GM12878 (cell line): ENCODE results near the gene PROCA1. TPM values are rescaled to one million over a fixed set of nuclear protein-coding genes. Genes with fewer than 3 reads are reported as not detected.

Experiments
- ATAC-seq: fragments of 200-7000 bp; cut with Tn5 transposase; 3 replicates; pipeline ENCODE4 v1.9.1; 2020; ENCODE audit warnings: mild to moderate bottlenecking, moderate library complexity
- BruUV-seq: library from RNA; stranded (reverse); fragments of 400-500 nt; replicated peaks from 2 replicates; lab custom pipeline; 2021; lab: Mats Ljungman, UMichigan
- CTCF ChIA-PET: fragments of 300-600 bp; sonication (Branson Sonifier 250); formaldehyde crosslinking; extraction: SDS; loops from one replicate; lab custom pipeline; 2021; ENCODE audit warnings: inconsistent platforms; lab: Yijun Ruan, JAX
- POLR2A ChIA-PET: fragments of 350-600 bp; formaldehyde crosslinking; extraction: SDS; loops from one replicate; lab custom pipeline; 2021; ENCODE audit warnings: inconsistent platforms; lab: Charles Lee
- RAD21 ChIA-PET: fragments of 300-600 bp; sonication (Branson Sonifier 250); formaldehyde crosslinking; loops from one replicate; lab custom pipeline; 2023; ENCODE audit warnings: antibody characterized with exemption; ENCODE audit not compliant: unreplicated experiment; lab: Charles Lee
- SMC1A ChIA-PET: fragments of 300-600 bp; sonication (Branson Sonifier 250); formaldehyde crosslinking; loops from one replicate; lab custom pipeline; 2023; ENCODE audit not compliant: unreplicated experiment, uncharacterized antibody; lab: Charles Lee
- DNase-seq: peaks from one replicate; pipeline ENCODE4 v3.0.0-alpha.2; 2011; ENCODE audit warnings: low read depth, low spot score
- FAIRE-seq: peaks from 3 replicates; lab custom pipeline; 2011; peaks lifted over from hg19 to GRCh38; lab: Jason Lieb, UNC
- H2AFZ ChIP-seq: 2 replicates; pipeline ENCODE4 v1.6.0; 2011; ENCODE audit warnings: low read depth, low read length, control low read depth; ENCODE audit not compliant: control insufficient read depth
- H3K27ac ChIP-seq: 2 replicates; pipeline ENCODE4 v1.5.1; 2011; ENCODE audit warnings: control low read depth; ENCODE audit not compliant: control insufficient read depth, insufficient read depth
- H3K27me3 ChIP-seq, 2 experiments: replicated peaks in 1 of 2; 2 replicates each; pipeline versions ENCODE4 v1.6.0 to v1.6.1; 2011; ENCODE audit warnings: low read length in 1 of 2; ENCODE audit not compliant: control insufficient read depth in 2 of 2, insufficient read depth in 2 of 2
- H3K36me3 ChIP-seq, 2 experiments: 2 replicates each; pipeline ENCODE4 v1.5.1; 2011; ENCODE audit warnings: low read length in 1 of 2; ENCODE audit not compliant: control insufficient read depth in 2 of 2, insufficient read depth in 2 of 2
- H3K4me1 ChIP-seq: 2 replicates; pipeline ENCODE4 v1.6.1; 2011; ENCODE audit warnings: mild to moderate bottlenecking, low read length, moderate library complexity, mixed read lengths; ENCODE audit not compliant: control insufficient read depth, insufficient read depth
- H3K4me2 ChIP-seq: 2 replicates; pipeline ENCODE4 v1.6.0; 2011; ENCODE audit warnings: control low read depth; ENCODE audit not compliant: control insufficient read depth, insufficient read depth
- H3K4me3 ChIP-seq: fragments of 200-600 bp; sonication (generic); 2 replicates; pipeline ENCODE4 v1.5.1; 2016
- H3K79me2 ChIP-seq: 2 replicates; pipeline ENCODE4 v1.6.0; 2011; ENCODE audit warnings: low read length; ENCODE audit not compliant: control insufficient read depth, insufficient read depth
- H3K9ac ChIP-seq: 2 replicates; pipeline ENCODE4 v1.8.0; 2011; ENCODE audit warnings: low read length, control low read depth, mixed read lengths; ENCODE audit not compliant: control insufficient read depth, insufficient read depth
- H3K9me3 ChIP-seq: replicated peaks from 3 replicates; pipeline ENCODE4 v1.5.1; 2011; ENCODE audit warnings: mild to moderate bottlenecking, low read length; ENCODE audit not compliant: control insufficient read depth, insufficient read depth
- H4K20me1 ChIP-seq: 2 replicates; pipeline ENCODE4 v1.6.0; 2011; ENCODE audit not compliant: control insufficient read depth, insufficient read depth
- ATF2 ChIP-seq: IDR thresholded peaks from 2 replicates; pipeline ENCODE4 v1.6.1; 2012; ENCODE audit warnings: low read length, inconsistent platforms
- CBX3 ChIP-seq: fragments of 200-600 bp; sonication (generic); IDR thresholded peaks from 2 replicates; pipeline ENCODE4 v1.6.1; 2016; ENCODE audit warnings: low read depth, borderline replicate concordance
- EED ChIP-seq: sonication (generic); IDR thresholded peaks from 2 replicates; pipeline ENCODE4 v1.6.1; 2016; ENCODE audit warnings: antibody characterized with exemption, low read depth
- TAF1 ChIP-seq: IDR thresholded peaks from 2 replicates; pipeline ENCODE4 v1.6.1; 2011; ENCODE audit warnings: mild to moderate bottlenecking, low read depth, low read length, borderline replicate concordance
- WGBS: methylation state at CpG from one replicate; pipeline ENCODE4 v1.1.6; 2016; ENCODE audit warnings: low lambda C conversion rate; ENCODE audit not compliant: insufficient replicate concordance, insufficient coverage; ENCODE audit errors: missing lambda C conversion rate; 5-methylcytosine and 5-hydroxymethylcytosine counted together
- in situ Hi-C: fragments of 300-500 bp; cut with MboI; formaldehyde crosslinking; loops from 9 replicates; pipeline ENCODE4 v1.14.3; 2018; ENCODE audit warnings: mixed read lengths
- intact Hi-C: fragments of 100-400 bp; cut with micrococcal nuclease; formaldehyde crosslinking; loops from one replicate; pipeline ENCODE4 v1.14.2; 2022; ENCODE audit not compliant: unreplicated experiment
- polyA plus RNA-seq, 11 experiments: library from polyadenylated mRNA; depleted of rRNA in 4 of 11; unstranded in 6 of 11; stranded (reverse) in 5 of 11; fragments of >200 nt; fragmentation: Nextera tagmentation in 4 of 11; fragmentation: Illumina TruSeq in 1 of 11; extraction: Ambion mirVana in 4 of 11; extraction: Trizol in 1 of 11; gene quantifications; 1 replicate in 1 of 11; 2 replicates in 10 of 11; pipeline versions ENCODE4 v1.2.1 to v1.2.3, GENCODE V29; 2011 to 2016; ENCODE audit warnings: inconsistent platforms in 2 of 11, missing spikeins in 2 of 11, low read depth in 1 of 11
- total RNA-seq, 4 experiments: library from RNA; depleted of rRNA in 3 of 4; stranded (reverse); fragments of >200 nt in 3 of 4; fragmentation: Illumina TruSeq in 1 of 4; extraction: Trizol in 1 of 4; gene quantifications; 2 replicates each; pipeline versions ENCODE4 v1.2.1 to v1.2.3, GENCODE V29; 2013 to 2021
- TF ChIP-seq, protein P1 (sequence below): IDR thresholded peaks from 2 replicates; pipeline ENCODE4 v1.6.1; 2012; ENCODE audit warnings: improper control_type of control experiment, low read depth, low read length; ENCODE audit not compliant: insufficient replicate concordance

PROCA1 gene
- total and polyA plus RNA-seq, 10 of the 15 experiments (the other 5 are each of a cell fraction or from before 2014, with no cell fraction given): 0.35 to 4.8 (median 1.4) TPM

- no peak for TF ChIP-seq ATF2
- TF ChIP-seq TAF1: no peak
- no peak for TF ChIP-seq EED
These were observed 23.2 kb downstream of the PROCA1 start (continued) for GRCh38 chr17:28688481-28688880.

DNA sequence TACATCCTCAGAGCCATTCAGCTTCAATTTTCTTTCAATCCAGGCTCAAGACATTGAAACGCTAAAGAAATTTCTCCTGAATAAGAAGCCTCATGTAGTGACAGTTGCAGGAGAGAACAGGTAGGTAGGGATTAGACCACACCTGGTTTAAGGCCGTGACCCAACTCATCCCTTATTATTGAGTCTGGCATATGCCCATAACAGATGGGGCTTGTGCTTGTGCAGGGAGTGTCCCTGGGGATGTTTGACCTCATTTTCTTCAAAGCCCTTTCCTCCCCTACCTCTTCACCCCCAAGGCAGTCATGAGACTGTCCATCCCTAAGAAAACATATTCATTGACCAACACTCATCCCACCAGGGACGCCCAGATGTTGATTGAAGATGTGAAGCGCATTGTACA, 25.4 kb downstream of the PROCA1 start:
- no peaks in the 10 kb centered on the region for H3K27me3 ChIP-seq
- no peak for ATAC-seq
- H3K4me1 ChIP-seq: no peaks in the 10 kb centered on the region
- RAD21 ChIA-PET: no interaction called here
- H4K20me1 ChIP-seq: no peaks in the 10 kb centered on the region; the same call in 1 of the 2 replicates
- no peak for FAIRE-seq
- H3K36me3 ChIP-seq: peaks cover 38 to 62% of the 10 kb centered on the region in 2 experiments
- H3K79me2 ChIP-seq: no peaks in the 10 kb centered on the region
- no peak overlapping the region for H2AFZ ChIP-seq
- H3K4me2 ChIP-seq: no peak overlapping the region
- DNase-seq: no peak
- no peak for TF ChIP-seq CBX3
- TF ChIP-seq, protein P1, sequence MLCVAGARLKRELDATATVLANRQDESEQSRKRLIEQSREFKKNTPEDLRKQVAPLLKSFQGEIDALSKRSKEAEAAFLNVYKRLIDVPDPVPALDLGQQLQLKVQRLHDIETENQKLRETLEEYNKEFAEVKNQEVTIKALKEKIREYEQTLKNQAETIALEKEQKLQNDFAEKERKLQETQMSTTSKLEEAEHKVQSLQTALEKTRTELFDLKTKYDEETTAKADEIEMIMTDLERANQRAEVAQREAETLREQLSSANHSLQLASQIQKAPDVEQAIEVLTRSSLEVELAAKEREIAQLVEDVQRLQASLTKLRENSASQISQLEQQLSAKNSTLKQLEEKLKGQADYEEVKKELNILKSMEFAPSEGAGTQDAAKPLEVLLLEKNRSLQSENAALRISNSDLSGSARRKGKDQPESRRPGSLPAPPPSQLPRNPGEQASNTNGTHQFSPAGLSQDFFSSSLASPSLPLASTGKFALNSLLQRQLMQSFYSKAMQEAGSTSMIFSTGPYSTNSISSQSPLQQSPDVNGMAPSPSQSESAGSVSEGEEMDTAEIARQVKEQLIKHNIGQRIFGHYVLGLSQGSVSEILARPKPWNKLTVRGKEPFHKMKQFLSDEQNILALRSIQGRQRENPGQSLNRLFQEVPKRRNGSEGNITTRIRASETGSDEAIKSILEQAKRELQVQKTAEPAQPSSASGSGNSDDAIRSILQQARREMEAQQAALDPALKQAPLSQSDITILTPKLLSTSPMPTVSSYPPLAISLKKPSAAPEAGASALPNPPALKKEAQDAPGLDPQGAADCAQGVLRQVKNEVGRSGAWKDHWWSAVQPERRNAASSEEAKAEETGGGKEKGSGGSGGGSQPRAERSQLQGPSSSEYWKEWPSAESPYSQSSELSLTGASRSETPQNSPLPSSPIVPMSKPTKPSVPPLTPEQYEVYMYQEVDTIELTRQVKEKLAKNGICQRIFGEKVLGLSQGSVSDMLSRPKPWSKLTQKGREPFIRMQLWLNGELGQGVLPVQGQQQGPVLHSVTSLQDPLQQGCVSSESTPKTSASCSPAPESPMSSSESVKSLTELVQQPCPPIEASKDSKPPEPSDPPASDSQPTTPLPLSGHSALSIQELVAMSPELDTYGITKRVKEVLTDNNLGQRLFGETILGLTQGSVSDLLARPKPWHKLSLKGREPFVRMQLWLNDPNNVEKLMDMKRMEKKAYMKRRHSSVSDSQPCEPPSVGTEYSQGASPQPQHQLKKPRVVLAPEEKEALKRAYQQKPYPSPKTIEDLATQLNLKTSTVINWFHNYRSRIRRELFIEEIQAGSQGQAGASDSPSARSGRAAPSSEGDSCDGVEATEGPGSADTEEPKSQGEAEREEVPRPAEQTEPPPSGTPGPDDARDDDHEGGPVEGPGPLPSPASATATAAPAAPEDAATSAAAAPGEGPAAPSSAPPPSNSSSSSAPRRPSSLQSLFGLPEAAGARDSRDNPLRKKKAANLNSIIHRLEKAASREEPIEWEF: no peak
- CTCF ChIA-PET: no interaction called here
- H3K9me3 ChIP-seq: no peaks in the 10 kb centered on the region
- H3K27ac ChIP-seq: no peak overlapping the region
- intact Hi-C loops (no loop called here), in situ Hi-C loops (no loop called here)
- H3K4me3 ChIP-seq: no peak overlapping the region
- 86% methylated on average over 4 of the region's 4 CpGs for WGBS
- SMC1A ChIA-PET: no interaction called here
- H3K9ac ChIP-seq: no peak overlapping the region
- POLR2A ChIA-PET: interaction anchor here (1.1 kb wide), 1 partner anchor 25 kb away, joined by 3 read pairs; the partner anchor contains the start of genes SDF2 and SUPT6H
- BruUV-seq: no TSS peak
